ENCODE measurements around the gene TMEM51.

- TF ChIP-seq, protein P1, sequence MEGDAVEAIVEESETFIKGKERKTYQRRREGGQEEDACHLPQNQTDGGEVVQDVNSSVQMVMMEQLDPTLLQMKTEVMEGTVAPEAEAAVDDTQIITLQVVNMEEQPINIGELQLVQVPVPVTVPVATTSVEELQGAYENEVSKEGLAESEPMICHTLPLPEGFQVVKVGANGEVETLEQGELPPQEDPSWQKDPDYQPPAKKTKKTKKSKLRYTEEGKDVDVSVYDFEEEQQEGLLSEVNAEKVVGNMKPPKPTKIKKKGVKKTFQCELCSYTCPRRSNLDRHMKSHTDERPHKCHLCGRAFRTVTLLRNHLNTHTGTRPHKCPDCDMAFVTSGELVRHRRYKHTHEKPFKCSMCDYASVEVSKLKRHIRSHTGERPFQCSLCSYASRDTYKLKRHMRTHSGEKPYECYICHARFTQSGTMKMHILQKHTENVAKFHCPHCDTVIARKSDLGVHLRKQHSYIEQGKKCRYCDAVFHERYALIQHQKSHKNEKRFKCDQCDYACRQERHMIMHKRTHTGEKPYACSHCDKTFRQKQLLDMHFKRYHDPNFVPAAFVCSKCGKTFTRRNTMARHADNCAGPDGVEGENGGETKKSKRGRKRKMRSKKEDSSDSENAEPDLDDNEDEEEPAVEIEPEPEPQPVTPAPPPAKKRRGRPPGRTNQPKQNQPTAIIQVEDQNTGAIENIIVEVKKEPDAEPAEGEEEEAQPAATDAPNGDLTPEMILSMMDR (IDR thresholded peaks at IDR 0.05), result no peak
- no peak for TF ChIP-seq POLR2A (IDR thresholded peaks at IDR 0.05)
Measured at GRCh38 chr1:15236321-15236721, 82.8 kb downstream of the TMEM51 start.

All from tibial nerve (tissue), 3 donors.